Activated CD8-positive, alpha-beta memory T cell treated with anti-CD3 and anti-CD28 coated beads for 4 hours (primary cell): ENCODE measurements around the gene DNAJC15.
"Not testable (repeated sequence)": the region's sequence is repeated elsewhere in the genome, so short reads cannot be mapped to it uniquely, and the experiment has no call there.

Experiments
- DNase-seq, 2 donors: peaks; one replicate each; pipeline ENCODE4 v3.0.0-alpha.2; 2020; ENCODE audit warnings: low read depth in 2 of 2

Gene DNAJC15

GRCh38 chr13:43003729-43004128 lies 19.7 kb upstream of the DNAJC15 start:
- DNase-seq: no peak

- DNase-seq: no peak
Observed at GRCh38 chr13:43005460-43006236, 17.7 kb upstream of the DNAJC15 start.

DNA sequence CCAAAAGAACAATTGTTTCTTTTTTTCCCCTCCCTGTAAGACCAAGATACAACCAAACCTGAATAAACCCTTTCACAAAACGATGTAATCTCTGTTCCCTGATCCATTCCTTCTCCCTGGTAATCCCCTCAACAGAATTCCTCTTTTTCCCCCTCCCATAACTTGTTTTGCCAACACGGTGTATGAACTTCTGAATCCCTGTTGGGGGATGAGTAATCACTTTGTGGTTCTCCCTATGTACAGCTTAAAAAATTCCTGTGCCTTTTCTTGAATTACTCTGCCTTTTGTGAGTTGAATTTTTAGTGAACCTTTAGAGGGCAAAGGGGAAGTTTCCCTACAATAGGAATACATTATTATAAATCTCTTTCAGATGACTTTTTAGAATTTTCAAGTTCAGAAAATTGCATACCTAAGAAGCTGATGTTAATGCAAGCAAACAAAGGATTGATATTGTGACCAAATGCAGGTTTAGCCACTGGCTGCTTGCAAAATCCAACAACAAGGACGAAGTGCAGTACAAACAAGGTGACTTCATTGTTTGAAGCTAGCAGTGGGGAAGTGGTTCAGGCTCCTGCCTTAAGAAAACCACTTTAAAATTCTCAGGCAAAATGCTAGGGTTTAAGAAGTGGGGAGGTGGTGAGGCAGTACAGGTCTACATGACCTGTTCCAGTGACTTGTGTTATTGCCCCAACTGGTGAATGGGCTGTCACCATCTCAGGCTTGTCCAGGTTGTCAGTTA lies 16.3 kb upstream of the DNAJC15 start:
- DNase-seq: no peak

- DNase-seq: no peak
Observed at GRCh38 chr13:43008596-43008995, 14.8 kb upstream of the DNAJC15 start.

- no peak for DNase-seq
Observed at GRCh38 chr13:43009506-43009905, 13.9 kb upstream of the DNAJC15 start.

DNA sequence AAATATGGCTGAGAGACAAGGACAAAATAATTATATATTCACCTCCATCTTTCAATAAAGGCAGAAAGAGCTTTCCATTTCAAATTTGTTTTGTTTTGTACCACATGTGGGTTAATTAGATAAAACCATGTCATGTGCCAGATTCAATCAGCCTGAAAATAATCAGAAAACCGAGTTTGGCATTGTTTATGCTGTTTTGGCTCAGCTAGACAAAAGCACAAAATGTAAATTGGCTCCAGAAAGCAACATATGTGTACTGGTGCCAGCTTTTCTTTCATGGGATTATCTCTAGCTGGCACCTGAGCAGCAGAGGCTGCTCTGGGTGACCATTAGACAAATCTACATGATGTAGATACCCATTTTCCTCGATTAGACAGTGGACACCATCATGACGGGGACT lies 9.2 kb upstream of the DNAJC15 start:
- DNase-seq: no peak

GRCh38 chr13:43016226-43016625 lies 7.2 kb upstream of the DNAJC15 start:
- no peak for DNase-seq

DNA sequence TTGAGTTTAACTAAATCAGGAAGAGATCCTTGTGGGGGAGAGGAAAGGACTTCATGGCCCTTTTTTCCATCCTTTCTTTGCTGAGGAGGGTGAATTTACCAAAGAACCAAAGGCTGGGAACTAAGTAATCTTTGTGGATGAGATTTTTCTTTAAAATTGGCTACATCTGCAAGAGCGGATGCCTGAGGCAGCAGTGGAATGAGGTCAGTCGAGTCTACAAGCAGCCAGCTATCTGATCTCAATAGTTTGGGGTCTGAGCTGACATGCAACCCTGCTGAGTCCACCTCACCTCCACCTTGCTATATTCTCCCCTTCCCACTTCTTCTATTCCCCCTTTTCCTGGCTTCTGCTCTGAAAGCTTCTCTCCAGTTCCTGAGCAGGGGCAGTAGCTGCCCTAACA lies 3.6 kb upstream of the DNAJC15 start:
- no peak for DNase-seq

- no peak for DNase-seq
Observed at GRCh38 chr13:43020794-43021193, 2.6 kb upstream of the DNAJC15 start.

- DNase-seq: no peak
Observed at GRCh38 chr13:43021926-43022670, 1.3 kb upstream of the DNAJC15 start.

DNA sequence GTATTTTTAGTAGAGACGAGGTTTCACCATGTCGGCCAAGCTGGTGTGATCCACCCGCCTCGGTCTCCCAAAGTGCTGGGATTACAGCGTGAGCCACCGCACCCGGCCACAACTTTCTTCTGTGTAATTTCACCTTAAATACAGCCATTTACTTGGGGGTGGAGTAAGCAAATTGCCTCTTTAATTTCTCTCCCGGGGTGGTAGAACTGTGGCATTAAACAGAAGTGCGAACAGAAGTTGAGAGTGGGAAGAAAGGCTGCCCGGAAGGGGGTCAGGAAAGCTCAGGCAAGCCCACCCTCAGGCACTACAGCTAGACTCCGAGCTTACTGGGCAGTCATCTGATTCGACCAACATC lies 475 bp upstream of the DNAJC15 start:
- DNase-seq: no peak

GRCh38 chr13:43026262-43026661 lies 2.9 kb downstream of the DNAJC15 start:
- no peak for DNase-seq

DNA sequence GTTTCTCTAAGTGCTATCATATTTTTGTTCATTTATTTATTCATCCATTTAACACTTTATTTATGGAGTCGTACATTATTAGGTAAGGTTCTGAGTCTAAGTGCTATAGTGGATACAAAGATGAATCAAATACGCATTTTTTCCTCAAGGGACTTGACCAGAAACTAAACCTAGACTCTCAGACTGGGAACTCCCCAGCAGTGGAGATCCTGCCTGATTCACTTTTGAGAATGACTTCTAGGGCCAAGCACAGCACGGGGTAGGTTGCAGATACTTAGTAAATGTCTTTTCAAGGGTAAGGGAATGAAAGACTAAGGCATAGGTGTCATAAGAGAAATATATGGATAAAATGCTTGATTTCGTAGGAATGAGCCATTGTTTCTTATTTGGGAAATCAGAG lies 7.2 kb downstream of the DNAJC15 start:
- no peak for DNase-seq

- no peak for DNase-seq
Observed at GRCh38 chr13:43031881-43032280, 8.5 kb downstream of the DNAJC15 start.

GRCh38 chr13:43033038-43033437 lies 9.7 kb downstream of the DNAJC15 start:
- no peak for DNase-seq

DNA sequence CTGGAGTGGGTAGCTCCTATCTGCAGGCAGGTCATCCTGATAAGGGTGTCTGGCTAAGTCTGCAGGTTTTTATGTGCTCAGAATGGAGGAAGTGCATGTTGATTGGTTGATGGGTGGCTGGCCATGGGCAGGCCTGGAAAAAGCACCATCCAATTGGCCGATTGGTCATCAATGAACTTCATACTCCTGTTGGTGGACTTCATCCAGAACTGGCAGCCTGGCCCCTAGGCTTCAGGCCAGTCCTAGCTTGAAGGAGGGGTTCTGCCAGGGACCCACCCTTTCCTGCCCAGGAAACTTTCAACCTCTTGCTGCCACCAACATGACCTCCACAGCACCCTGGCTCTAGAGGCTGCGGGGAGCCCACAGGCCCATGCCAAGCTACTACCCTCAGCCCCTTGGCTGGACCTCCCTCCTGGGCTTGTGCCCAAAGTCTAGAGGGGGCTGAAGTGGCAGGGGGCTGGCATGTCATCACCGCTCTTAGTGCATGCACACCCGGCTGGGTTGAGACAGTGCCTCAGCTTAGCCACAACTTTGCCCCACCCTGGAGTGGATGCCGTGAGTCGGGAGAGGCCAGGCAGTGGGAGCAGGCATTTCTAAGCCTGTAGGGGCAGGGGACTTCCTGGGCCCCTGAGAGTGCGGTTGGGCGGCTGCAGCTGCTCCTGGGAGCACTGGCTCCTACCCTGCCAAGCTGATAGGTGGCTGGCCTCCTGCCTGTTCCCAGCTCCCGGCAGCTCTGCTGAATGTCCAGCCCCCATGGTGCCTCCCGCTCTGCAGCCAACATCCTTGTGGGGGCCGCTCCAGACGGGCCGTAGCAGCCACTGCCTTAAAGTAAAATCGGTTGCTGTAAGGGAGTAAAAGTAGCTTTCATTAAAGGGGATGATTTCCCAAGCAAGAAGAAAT lies 13.2 kb downstream of the DNAJC15 start:
- no peak for DNase-seq

DNA sequence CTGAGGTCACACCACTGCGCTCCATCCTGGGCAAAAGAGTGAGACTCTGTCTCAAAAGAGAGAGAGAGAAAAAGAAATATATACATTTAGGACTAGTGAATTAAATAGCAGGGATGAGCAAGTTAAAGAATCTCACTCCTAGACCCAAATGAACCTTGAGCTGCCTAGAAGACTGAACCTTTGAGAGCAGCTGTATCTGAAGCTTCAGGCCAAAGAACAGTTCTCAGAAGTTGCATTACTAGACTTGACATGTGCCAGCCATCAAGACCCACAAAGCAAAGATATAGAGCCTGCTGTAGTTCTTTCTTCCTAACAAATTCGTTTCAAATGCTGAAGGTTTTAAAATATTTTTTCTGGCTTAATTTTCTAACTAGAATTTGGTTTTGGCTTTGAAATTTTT lies 16.6 kb downstream of the DNAJC15 start:
- DNase-seq: no peak

- not testable (repeated sequence) for DNase-seq
Observed at GRCh38 chr13:43040581-43041368, 17.4 kb downstream of the DNAJC15 start.

GRCh38 chr13:43041369-43041921 lies 18.1 kb downstream of the DNAJC15 start:
- no peak for DNase-seq

GRCh38 chr13:43042410-43042921 lies 19.1 kb downstream of the DNAJC15 start:
- no peak for DNase-seq
